HepG2 (cell line): ENCODE data around the gene SAE1. TPM values are rescaled to one million over a fixed set of nuclear protein-coding genes. Genes with fewer than 3 reads are reported as not detected.

Source experiments
- ATAC-seq: fragments of 200-7000 bp; cut with Tn5 transposase; 3 replicates; pipeline ENCODE4 v1.9.1; 2020; ENCODE audit warnings: mild to moderate bottlenecking, moderate library complexity
- BruUV-seq: library from RNA; stranded (reverse); fragments of 400-500 nt; replicated peaks from 2 replicates; lab custom pipeline; 2021; lab: Mats Ljungman, UMichigan
- CTCF ChIA-PET: fragments of 300-600 bp; formaldehyde crosslinking; extraction: SDS; loops from one replicate; lab custom pipeline; 2021; ENCODE audit warnings: low total read pairs, inconsistent platforms, low intra/inter-chr PET ratio; lab: Yijun Ruan, JAX
- POLR2A ChIA-PET: fragments of 350-600 bp; sonication (Branson Sonifier 250); formaldehyde crosslinking; loops from one replicate; lab custom pipeline; 2020; ENCODE audit warnings: antibody characterized with exemption, inconsistent platforms; lab: Yijun Ruan, JAX
- DNase-seq: peaks from one replicate; pipeline ENCODE4 v3.0.0-alpha.2; 2015; ENCODE audit warnings: low spot score
- FAIRE-seq: peaks from 3 replicates; lab custom pipeline; 2011; peaks lifted over from hg19 to GRCh38; lab: Jason Lieb, UNC
- H2AFZ ChIP-seq: one replicate; pipeline ENCODE4 v1.6.1; 2011; ENCODE audit warnings: low read length, inconsistent platforms
- H3K27ac ChIP-seq: fragments of 300-600 bp; 3 replicates; pipeline ENCODE4 v1.8.0; 2011; ENCODE audit warnings: mixed run types, mild to moderate bottlenecking, mixed read lengths, low read length, inconsistent platforms; ENCODE audit not compliant: insufficient read depth; ENCODE audit errors: extremely low read length
- H3K27me3 ChIP-seq, 2 experiments: fragments of 200-600 bp in 1 of 2; 2 replicates in 1 of 2; 3 replicates in 1 of 2; pipeline versions ENCODE4 v1.6.0 to v1.8.0; 2011; ENCODE audit warnings: low read length in 2 of 2, mild to moderate bottlenecking in 2 of 2, moderate library complexity in 2 of 2, inconsistent platforms in 1 of 2; ENCODE audit not compliant: insufficient read depth in 2 of 2, control insufficient read depth in 1 of 2
- H3K36me3 ChIP-seq, 2 experiments: fragments of 200-600 bp in 1 of 2; replicated peaks in 1 of 2; 2 replicates in 1 of 2; 3 replicates in 1 of 2; pipeline versions ENCODE4 v1.5.1 to v1.8.0; 2011; ENCODE audit warnings: low read length in 2 of 2, inconsistent platforms in 1 of 2; ENCODE audit not compliant: insufficient read depth in 2 of 2, control insufficient read depth in 1 of 2
- H3K4me1 ChIP-seq: 2 replicates; pipeline ENCODE4 v1.5.1; 2012; ENCODE audit warnings: low read length, inconsistent platforms; ENCODE audit not compliant: insufficient read depth
- H3K4me2 ChIP-seq: 2 replicates; pipeline ENCODE4 v1.6.0; 2011; ENCODE audit warnings: low read depth, low read length, inconsistent platforms
- H3K4me3 ChIP-seq, 3 experiments: fragments of 200-600 bp in 1 of 3; sonication (generic), shearing (Covaris generic) in 1 of 3; replicated peaks in 1 of 3; 2 replicates each; pipeline ENCODE4 v1.5.1; 2011 to 2016; ENCODE audit warnings: low read length in 3 of 3, inconsistent platforms in 2 of 3, low read depth in 2 of 3, mild to moderate bottlenecking in 2 of 3, control low read depth in 1 of 3, mixed read lengths in 1 of 3; ENCODE audit not compliant: insufficient read depth in 1 of 3
- H3K79me2 ChIP-seq: one replicate; pipeline ENCODE4 v1.6.1; 2011; ENCODE audit warnings: low read length, inconsistent platforms; ENCODE audit not compliant: insufficient read depth
- H3K9ac ChIP-seq: 2 replicates; pipeline ENCODE4 v1.6.0; 2011; ENCODE audit warnings: mild to moderate bottlenecking, low read depth, low read length, inconsistent platforms; ENCODE audit not compliant: insufficient read depth
- H3K9me3 ChIP-seq: 2 replicates; pipeline ENCODE4 v1.5.1; 2012; ENCODE audit warnings: mild to moderate bottlenecking, low read length
- H4K20me1 ChIP-seq: 2 replicates; pipeline ENCODE4 v1.6.0; 2011; ENCODE audit warnings: inconsistent platforms, mild to moderate bottlenecking, low read length, moderate library complexity; ENCODE audit not compliant: insufficient read depth
- CERS6 ChIP-seq: sonication (generic); formaldehyde crosslinking; IDR thresholded peaks from 2 replicates; pipeline ENCODE4 v1.5.0; 2020; ENCODE audit warnings: missing genetic modification reagents
- GTF3A ChIP-seq: sonication (generic); formaldehyde crosslinking; conservative IDR thresholded peaks from 2 replicates; pipeline ENCODE4 v1.4.0; 2020; ENCODE audit warnings: mild to moderate bottlenecking, missing genetic modification reagents
- LCORL ChIP-seq, 2 experiments: fragments of 450-650 bp in 1 of 2; sonication (generic) in 1 of 2; formaldehyde crosslinking in 1 of 2; IDR thresholded peaks; 2 replicates each; pipeline versions ENCODE4 v1.5.0 to v1.6.1; 2017 to 2020; ENCODE audit warnings: antibody characterized with exemption in 1 of 2, missing genetic modification reagents in 1 of 2
- MYC ChIP-seq: sonication (generic); formaldehyde crosslinking; IDR thresholded peaks from 2 replicates; pipeline ENCODE4 v1.9.0; 2021; ENCODE audit warnings: missing genetic modification reagents, borderline replicate concordance
- SAP130 ChIP-seq: IDR thresholded peaks from 2 replicates; pipeline ENCODE4 v1.6.1; 2016; ENCODE audit warnings: low read depth
- TMF1 ChIP-seq: sonication (generic); formaldehyde crosslinking; IDR thresholded peaks from 2 replicates; pipeline ENCODE4 v1.8.1; 2022; ENCODE audit warnings: low read depth, missing genetic modification reagents
- WGBS: methylation state at CpG from one replicate; pipeline ENCODE4 v1.1.6; 2017; ENCODE audit warnings: low lambda C conversion rate; 5-methylcytosine and 5-hydroxymethylcytosine counted together
- in situ Hi-C: cut with HindIII; loops from 2 replicates; pipeline ENCODE4 v1.10.0; 2017; ENCODE audit warnings: low pct_unique_long_range_greater_than_20kb; ENCODE audit not compliant: extremely low pct_ligation_motif_present
- intact Hi-C: fragments of 100-400 bp; cut with micrococcal nuclease; formaldehyde crosslinking; loops from one replicate; pipeline ENCODE4 v1.10.0; 2022; ENCODE audit not compliant: unreplicated experiment
- polyA plus RNA-seq, 8 experiments: library from polyadenylated mRNA; depleted of rRNA in 3 of 8; stranded (reverse) in 7 of 8; unstranded in 1 of 8; fragments of >200 nt; fragmentation: Illumina TruSeq in 4 of 8; extraction: Trizol in 4 of 8; gene quantifications; 2 replicates each; pipeline versions ENCODE4 v1.2.1 to v1.2.3, GENCODE V29; 2011 to 2016; ENCODE audit warnings: low read depth in 4 of 8, missing spikeins in 1 of 8, mixed read lengths in 1 of 8; ENCODE audit not compliant: insufficient read depth in 1 of 8
- total RNA-seq, 5 experiments: library from RNA; depleted of rRNA; stranded (reverse); fragments of >200 nt; fragmentation: Illumina TruSeq; extraction: Trizol; gene quantifications; 2 replicates each; pipeline ENCODE4 v1.2.3, GENCODE V29; 2016; ENCODE audit warnings: low read depth in 1 of 5
- TF ChIP-seq, protein P1 (sequence below): sonication (generic); formaldehyde crosslinking; IDR thresholded peaks from 2 replicates; pipeline ENCODE4 v1.5.0; 2020; ENCODE audit warnings: missing genetic modification reagents
- TF ChIP-seq, protein P2 (sequence below): sonication (generic); formaldehyde crosslinking; IDR thresholded peaks from 2 replicates; pipeline ENCODE4 v1.5.0; 2020; ENCODE audit warnings: mild to moderate bottlenecking, low read depth, missing genetic modification reagents, borderline replicate concordance

The SAE1 gene
- total and polyA plus RNA-seq, 2 of the 13 experiments (the other 11 are each of a cell fraction or from before 2014, with no cell fraction given) = 87.6 to 197 TPM

DNA sequence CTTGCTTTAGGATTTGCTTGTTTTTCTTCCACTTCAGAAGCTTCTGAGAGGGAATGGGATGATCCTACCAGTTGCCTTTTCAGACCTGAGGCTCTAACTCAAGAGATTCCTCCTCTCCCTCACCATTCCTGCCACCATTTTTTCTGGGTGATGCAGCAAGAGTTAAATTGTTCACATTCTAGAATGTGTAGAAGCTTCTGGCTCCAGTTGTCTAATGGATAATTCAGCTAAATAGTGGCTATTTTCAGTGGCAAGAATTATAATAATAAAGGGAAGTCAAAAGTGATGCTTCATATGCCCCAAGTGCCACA is 79.5 kb downstream of the SAE1 start:
- Histone ChIP-seq H3K79me2 (no peaks in the 10 kb centered on the region), H3K36me3 (peaks cover 18 to 55% of the 10 kb centered on the region in 2 experiments), H3K9me3 (no peaks in the 10 kb centered on the region), H4K20me1 (no peaks in the 10 kb centered on the region), H3K27ac (peak overlapping the region; percentile 55), H3K27me3 (no peaks in the 10 kb centered on the region), H3K4me3 (no peak overlapping the region), H3K4me2 (no peak overlapping the region), H3K9ac (0 out of 2 replicates have a peak overlapping the region, but pooled peaks have one; percentile 19), H3K4me1 (peaks cover 11% of the 10 kb centered on the region), H2AFZ (no peak overlapping the region)
- in situ Hi-C loops (loop anchor here (5.0 kb wide), 1 partner anchor 42 kb away; no protein-coding TSS in a partner anchor), intact Hi-C loops (loop anchor here (1.0 kb wide), 1 partner anchor 34 kb away; no protein-coding TSS in a partner anchor)
- ATAC-seq (no peak), FAIRE-seq (no peak), DNase-seq (no peak)
- ChIA-PET CTCF (interaction anchor here (0.6 to 3.2 kb wide), 3 partner anchors 34 to 61 kb away, joined by 3 to 33 read pairs (median 7); no protein-coding TSS in a partner anchor), POLR2A (interaction anchor here (1.0 to 3.9 kb wide), 8 partner anchors 14 to 114 kb away, joined by 4 to 69 read pairs (median 10); partner anchors contain the start of genes CCDC9 and ZC3H4)
- TF ChIP-seq MYC (0 out of 2 replicates have a peak, but pooled peaks have one; percentile 0), CERS6 (CRISPR knock-in tag) (no peak)
- no TSS peak for BruUV-seq

GRCh38 chr19:47210689-47211316 is 80.2 kb downstream of the SAE1 start:
- H3K9ac ChIP-seq = peak overlapping the region; percentile 53; the same call in 1 of the 2 replicates
- DNase-seq (peak; percentile 71), FAIRE-seq (peak; percentile 86), ATAC-seq (peak; percentile 52)
- H4K20me1 ChIP-seq = no peaks in the 10 kb centered on the region
- peaks cover 11% of the 10 kb centered on the region for H3K4me1 ChIP-seq
- no TSS peak for BruUV-seq
- no peaks in the 10 kb centered on the region for H3K27me3 ChIP-seq
- intact Hi-C loops (loop anchor here (1.0 kb wide), 1 partner anchor 33 kb away; no protein-coding TSS in a partner anchor), in situ Hi-C loops (loop anchor here (5.0 kb wide), 1 partner anchor 41 kb away; no protein-coding TSS in a partner anchor)
- no peak overlapping the region; the same call in 1 of the 2 replicates for H3K4me2 ChIP-seq
- no peaks in the 10 kb centered on the region for H3K9me3 ChIP-seq
- WGBS = 52% methylated on average over 19 of the region's 19 CpGs
- H3K4me3 ChIP-seq = no peak overlapping the region
- CTCF ChIA-PET = interaction anchor here (0.6 to 3.2 kb wide), 3 partner anchors 34 to 62 kb away, joined by 3 to 33 read pairs (median 7); no protein-coding TSS in a partner anchor
- H3K79me2 ChIP-seq = no peaks in the 10 kb centered on the region
- peak overlapping the region; percentile 55 for H3K27ac ChIP-seq
- H3K36me3 ChIP-seq = peaks cover 16 to 48% of the 10 kb centered on the region in 2 experiments
- H2AFZ ChIP-seq = no peak overlapping the region
- POLR2A ChIA-PET = interaction anchor here (0.9 to 3.9 kb wide), 10 partner anchors 13 to 115 kb away, joined by 3 to 69 read pairs (median 6); partner anchors contain the start of genes CCDC9 and ZC3H4
- TF ChIP-seq GTF3A (CRISPR knock-in tag) = no peak
- no peak for TF ChIP-seq TMF1 (CRISPR knock-in tag)
- TF ChIP-seq, protein P1, sequence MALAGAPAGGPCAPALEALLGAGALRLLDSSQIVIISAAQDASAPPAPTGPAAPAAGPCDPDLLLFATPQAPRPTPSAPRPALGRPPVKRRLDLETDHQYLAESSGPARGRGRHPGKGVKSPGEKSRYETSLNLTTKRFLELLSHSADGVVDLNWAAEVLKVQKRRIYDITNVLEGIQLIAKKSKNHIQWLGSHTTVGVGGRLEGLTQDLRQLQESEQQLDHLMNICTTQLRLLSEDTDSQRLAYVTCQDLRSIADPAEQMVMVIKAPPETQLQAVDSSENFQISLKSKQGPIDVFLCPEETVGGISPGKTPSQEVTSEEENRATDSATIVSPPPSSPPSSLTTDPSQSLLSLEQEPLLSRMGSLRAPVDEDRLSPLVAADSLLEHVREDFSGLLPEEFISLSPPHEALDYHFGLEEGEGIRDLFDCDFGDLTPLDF (CRISPR knock-in tag) = no peak
- TF ChIP-seq SAP130 (CRISPR knock-in tag) = peak; percentile 67
- TF ChIP-seq, protein P2, sequence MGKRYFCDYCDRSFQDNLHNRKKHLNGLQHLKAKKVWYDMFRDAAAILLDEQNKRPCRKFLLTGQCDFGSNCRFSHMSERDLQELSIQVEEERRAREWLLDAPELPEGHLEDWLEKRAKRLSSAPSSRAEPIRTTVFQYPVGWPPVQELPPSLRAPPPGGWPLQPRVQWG = no peak
- TF ChIP-seq LCORL (IDR thresholded peaks at IDR 0.05) = no peak
- peak; percentile 64 for TF ChIP-seq LCORL (CRISPR knock-in tag; IDR thresholded peaks at IDR 0.05)
